HT-29 (cell line): ENCODE measurements around the gene SAMD7. TPM values are rescaled to one million over a fixed set of nuclear protein-coding genes. Genes with fewer than 3 reads are reported as not detected.

Experiments
- DNase-seq: peaks from one replicate; pipeline ENCODE4 v3.0.0-alpha.2; 2015; ENCODE audit warnings: low spot score
- total RNA-seq: library from RNA; depleted of rRNA; stranded (reverse); fragments of >200 nt; shearing (Covaris generic); gene quantifications from 2 replicates; pipeline ENCODE4 v1.2.3, GENCODE V29; 2014

Gene SAMD7
- total RNA-seq, 1 experiment from 2014 or later: not detected

DNA sequence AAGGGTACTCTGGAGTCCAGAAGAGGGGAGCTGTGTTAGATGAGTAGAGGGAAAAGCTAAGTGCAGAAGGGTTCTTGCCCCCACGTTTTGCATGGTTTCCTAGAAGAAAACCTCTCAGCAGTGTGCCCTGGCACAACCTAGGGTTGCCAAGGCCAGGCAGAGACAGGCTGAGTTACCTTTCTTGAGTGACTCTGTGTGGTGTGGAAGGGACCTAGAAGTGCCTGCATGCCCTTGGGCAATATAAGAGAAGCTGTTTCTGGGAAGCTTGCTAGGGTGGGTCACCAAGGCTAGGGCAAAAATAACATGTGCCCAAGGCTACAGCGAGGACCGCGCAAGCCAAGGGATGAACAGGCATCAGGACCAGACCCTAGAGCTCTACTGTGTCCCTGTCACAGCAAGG, 3.4 kb upstream of the SAMD7 start:
- no peak for DNase-seq

DNA sequence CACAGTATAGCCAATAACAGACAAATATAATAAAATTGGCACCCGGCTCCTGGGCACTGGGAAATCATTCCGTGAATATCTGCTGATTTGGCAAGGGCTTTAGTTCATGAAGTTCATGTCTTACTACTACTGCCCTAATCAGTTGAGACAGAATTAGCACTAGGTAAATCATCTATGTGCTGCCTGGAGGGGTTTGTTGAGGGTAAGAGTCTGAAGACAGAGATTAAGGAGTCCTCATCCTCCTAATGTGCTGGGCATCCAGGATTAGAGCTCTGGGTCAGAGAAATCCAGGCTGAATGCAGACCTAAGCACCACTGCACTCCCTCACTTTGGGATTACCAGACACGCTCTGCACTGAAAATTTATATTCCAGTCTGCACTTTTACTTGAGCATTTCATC, 2.0 kb downstream of the SAMD7 start:
- DNase-seq: no peak

DNA sequence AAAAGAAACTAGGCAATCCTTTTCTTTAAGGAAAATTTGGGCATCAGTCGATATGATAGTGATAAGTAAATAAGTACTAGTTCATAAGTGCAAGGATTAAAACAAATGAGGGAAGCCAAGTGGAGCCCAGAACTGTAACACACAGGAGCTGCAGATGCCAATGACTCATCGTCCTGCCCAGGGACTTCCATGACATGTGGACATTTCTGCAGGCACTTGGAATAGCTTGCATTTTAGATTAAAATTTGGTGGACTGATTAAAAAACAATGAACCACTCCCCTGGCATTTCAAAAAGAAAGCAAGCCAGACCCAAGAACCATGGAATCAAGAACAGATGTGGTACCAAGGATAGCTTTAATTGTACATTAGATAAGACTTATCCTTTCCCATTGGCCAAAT, 2.9 kb downstream of the SAMD7 start:
- no peak for DNase-seq

DNA sequence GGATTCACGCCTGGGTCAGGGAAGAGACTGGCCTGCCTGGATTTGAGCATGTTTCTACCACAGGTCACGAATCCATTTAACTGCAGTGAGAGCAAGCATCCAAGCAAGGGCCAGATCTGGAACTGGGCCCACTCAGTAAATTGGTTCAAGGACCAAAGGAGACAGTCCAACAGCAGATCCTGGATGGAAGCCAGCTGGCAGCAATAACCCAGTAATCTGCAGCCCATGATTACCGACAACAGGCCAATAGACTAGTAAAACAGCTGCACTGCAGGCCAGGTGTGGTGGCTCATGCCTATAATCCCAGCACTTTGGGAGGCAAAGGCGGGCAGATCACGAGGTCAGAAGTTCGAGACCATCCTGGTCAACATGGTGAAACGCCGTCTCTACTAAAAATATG, 11.8 kb downstream of the SAMD7 start:
- DNase-seq: no peak

DNA sequence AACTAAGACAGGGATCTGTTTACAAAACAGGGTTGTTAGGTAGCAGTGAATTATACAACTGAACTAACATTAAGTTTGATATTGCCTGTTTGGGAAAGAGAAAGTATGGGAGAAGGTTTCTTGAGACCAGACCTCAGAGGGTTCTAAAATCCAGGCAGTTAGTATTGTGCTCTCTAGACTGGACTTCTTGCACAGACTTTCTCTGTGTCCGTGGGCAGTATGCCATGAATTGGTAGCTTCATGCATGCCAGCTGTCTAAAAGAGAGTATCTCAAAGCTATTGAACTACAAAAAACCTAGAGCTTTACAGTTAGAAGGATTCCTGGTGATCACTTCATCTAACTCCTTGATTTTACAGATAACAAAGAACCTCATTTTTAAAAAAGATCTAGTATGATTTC, 12.5 kb downstream of the SAMD7 start:
- DNase-seq: no peak

DNA sequence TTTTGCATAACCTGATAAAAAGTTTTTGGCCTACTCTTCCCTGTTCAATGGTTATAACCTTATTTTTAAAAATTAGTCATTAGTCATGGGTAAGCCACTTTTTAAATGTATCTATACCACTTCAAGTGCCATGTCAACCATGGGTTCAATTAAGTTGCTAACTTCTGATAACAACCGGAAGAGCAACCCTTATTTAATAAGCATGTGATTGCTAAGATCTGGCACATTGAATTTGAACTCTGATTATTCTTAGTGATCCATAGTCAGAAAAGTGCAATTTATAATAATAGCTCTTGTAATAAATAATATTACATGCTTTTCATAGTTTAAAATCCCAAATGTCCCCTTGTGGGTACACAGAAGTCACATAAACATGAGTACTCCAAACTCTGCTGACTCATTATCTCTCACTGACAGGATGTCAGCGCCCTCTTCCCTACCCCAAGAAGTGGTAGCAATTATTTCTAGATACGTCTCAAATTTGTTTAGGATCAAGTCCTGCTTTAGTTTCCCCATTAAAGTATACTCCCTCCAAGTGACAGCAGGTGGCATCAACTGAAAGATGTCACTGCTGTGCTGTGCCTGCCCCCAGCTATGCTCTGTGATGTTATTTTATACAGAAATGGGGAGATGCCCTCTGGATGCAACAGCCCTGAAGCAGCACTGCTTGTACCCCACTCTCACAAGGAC, 18.6 kb downstream of the SAMD7 start:
- DNase-seq: no peak

DNA sequence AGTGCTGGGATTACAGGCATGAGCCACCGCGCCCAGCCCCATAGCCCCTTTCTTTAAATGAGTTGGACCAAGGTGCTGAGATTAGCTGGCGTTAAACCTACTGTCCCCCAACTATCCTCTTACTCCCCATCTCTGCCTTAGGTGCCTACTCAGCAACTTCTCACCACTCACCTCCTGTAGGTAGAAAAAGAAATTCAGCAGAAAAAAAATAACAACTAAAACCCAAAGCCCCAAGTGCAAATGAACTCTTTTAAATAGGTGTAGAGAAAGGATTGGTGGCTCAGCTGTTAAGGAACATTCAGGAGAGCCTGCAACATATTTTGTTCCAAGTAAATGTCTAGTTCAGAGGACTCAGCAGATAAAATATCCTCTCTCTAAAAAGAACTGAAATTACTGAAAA, 19.5 kb downstream of the SAMD7 start:
- DNase-seq: no peak

DNA sequence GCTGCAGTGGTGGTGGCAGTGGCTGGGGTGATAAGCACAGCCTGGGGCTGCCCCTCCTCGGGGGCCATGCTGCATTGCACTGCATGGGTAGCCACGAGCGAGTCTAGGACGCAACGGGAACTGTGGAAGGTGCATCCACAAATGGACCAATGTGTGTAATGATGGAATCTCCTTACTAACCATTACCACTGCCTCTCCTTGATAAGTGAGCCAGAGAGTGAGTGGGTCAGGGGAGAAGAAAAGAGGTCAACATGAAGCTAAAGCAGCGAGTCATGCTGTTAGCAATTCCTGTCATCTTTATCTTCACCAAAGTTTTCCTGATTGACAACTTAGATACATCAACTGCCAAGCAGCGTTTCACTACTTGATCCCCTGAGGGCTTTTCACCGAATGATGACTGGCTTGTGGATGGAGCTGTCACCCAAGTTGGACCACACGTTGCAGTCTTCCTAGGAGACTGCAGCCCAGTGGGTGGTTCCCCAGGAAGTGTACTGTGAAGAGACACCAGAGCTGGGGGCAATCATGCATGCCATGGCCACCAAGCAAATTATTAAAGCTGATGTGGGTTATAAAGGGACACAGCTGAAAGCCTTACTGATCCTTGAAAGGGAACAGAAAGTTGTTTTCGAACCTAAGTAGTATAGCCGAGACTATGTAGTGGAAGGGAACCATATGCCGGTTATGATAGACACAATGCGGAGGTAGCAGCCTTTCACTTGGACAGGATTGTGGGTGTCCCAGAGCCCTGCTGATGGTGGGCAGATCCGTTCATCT, 20.6 kb downstream of the SAMD7 start:
- no peak for DNase-seq

DNA sequence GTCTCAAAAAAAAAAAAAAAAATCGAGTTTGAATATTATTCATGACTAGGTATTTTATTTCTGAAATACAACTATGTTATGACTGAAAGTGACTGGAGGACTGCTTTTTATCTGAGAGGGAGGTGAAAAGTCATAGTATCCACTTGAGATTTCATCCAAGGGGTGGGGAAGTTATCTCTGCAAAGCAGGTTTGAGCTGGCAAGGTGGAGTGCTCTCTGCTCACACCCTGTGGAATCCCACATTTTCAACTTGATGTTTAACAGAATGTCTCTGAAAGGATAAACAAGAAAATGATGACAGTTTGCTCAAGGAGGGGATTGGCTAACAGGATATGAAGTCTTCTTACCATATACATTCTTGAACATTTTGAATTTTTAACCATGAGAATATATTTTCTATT, 27.9 kb downstream of the SAMD7 start:
- DNase-seq: no peak

DNA sequence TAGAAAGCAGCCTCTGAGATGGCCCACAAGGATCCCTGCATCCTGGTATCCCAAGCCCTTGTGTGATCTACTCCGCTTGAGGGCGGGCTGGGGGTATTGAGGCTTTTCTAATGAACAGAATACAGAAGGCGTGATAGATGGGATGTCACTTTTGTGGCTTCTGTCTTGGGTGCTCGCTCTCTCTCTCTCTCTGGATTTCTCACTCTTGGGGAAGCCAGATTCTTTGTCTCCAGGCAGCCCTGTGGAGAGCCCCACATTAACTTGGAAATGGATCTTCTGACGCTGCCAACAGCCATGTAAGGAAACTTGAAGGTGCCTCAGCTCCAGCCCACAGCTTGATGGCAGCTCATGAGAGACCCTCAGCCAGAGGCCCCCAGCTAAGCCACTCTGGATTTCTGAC, 28.4 kb downstream of the SAMD7 start:
- no peak for DNase-seq

DNA sequence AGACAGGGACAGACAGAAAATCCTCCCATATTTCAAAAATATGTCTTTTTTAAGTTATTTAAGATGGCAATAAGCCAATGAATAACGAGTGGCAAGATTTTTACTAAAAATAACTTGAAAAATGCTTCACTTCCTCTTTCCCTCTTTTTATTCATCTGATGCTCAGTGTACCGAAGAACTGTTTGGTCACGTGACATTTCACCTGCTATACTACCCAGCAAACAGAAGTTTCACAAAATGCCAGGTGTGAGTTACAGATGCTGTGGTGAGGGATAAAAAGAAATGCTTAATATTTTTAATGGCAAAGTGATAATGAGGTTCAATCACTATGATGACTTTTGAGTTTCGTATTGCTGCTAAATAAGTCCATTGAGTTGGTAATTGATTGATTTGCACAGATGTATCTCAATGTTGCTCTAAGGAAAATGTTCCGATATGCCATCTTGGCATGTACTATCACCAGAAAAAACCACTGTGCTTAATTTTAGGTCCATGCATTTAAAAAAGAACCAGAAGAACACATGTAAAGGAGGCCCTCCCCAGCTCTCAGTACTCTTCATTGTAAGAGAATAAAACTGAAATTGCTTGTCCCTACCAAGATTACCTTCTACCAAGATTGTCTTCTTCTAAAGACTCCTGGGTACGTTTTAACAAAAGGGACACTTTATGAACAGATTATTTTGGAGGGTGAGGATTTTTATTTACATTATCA, 29.3 kb downstream of the SAMD7 start:
- no peak for DNase-seq

DNA sequence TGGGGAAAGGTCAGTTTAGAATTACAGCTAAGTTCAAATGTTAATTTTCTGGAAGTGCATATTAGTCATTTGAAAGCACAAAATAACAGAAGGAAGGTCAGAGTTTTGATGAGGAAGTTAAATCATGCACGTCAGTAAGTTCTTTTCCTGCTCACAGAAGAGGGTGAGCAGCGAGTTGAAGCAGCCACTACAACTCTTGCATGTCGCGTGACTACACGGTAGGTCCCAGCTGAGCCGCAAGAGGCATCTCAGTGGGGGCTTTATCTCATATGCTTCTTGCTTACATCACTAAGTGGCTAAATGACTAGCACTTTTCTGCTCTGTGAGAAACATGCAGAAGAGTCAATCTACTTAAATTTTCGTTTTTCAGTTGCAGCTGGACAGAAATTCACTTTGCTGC, 33.9 kb downstream of the SAMD7 start:
- no peak for DNase-seq

DNA sequence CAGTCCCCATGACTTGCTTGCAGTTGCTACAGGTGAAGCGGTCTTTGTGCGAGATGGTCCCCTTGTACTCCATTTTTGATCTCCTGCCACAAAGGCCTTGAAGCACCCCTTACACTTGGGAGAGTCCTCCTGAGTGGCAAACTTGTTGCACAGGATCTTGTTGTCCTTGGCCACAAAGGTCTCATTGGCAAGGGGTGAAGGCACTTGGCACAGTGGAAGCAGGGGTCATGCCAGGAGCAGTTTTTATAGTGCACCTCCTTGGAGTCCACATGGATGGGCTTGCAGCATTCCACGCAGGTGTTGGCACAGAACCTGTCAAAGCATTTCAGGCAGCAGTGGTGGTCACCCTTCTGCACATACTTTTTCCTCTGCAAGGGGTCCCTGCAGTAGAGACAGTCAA, 35.0 kb downstream of the SAMD7 start:
- no peak for DNase-seq

DNA sequence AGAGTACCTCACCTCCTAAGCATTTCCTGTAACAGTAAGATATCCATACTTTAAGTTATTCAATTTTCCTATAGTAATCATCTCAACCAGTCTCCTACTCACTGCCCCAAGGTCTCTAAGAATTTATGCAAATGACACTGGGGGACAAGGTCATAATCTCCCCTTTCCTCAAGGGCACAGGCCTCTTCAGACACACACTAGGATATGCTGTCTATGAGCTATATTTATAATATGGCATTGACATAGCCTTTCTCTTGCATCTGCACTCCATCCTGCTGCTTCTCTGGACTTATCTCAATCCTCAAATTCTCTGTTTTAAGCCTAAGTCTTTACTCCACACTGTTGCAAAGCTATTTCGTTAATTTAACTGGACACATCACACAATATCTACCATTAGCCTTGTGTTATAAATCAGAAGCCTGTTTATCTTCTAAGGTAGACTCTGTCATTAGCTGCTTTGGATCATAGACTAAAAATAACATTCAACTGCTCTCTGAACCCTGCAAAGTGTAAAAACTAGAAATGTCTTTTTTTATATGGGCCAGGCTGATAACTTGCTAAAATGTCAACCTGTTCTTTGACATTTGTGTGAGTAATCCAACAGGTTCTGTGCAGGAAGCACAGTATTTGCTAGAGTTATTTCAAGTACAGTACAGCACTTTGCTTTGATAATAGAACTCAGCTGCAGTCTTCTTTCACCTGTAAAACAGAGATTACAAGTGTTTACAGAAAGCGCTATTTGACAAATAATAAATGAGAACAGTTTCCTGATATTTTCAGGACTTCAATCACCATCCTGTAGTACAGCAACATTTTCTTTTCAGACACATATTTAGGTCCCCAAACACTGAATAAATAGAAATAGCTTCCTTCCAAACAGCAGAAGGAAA, 37.4 kb downstream of the SAMD7 start:
- no peak for DNase-seq

DNA sequence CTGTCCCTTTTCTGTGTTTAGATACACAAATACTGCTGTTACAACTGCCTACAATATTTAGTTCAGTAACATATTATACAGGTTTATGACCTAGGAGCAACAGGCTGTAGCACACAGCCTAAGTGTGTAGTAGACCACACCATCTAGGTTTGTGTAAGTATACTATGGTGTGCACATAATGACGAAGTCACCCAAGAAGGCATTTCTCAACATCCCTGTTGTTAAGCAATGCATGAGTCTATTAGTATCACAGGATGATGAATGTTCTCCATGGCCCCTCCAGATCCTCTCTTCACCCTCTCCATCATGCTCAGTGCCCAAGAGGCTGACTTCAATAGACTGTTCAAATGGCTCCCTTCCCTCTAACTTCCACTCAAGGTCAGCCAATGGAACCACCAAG, 40.7 kb downstream of the SAMD7 start:
- no peak for DNase-seq

DNA sequence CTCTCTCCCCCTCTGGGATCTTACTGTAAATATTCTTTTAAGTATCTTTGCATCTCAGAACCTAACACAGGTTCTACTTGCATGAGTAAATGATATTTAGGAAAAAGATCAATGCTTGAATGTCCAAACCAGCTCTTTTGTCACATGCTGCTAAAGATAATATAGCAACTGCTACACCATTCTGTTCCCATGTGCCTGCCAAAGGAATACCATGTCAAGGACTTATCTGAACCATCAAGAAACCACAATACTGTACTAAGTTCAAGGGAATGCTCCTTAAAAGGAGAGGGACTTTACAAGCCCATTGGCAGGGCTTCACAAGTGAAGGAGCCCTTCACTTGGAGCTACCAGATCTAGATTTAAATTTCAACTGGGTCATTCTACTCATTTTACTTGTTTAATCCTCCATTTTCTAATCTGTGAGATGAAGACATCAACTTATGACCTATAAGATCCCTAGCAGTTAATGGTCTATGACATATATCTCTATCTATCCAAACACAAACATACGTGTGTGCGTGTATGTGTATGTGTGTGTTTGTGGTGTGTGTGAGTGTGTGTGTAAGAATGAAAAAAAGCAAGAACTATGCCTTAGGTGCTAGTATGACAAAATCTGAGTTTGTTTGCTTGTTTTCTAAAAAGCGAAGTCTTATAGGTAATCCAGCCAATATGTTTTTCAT, 42.2 kb downstream of the SAMD7 start:
- no peak for DNase-seq

DNA sequence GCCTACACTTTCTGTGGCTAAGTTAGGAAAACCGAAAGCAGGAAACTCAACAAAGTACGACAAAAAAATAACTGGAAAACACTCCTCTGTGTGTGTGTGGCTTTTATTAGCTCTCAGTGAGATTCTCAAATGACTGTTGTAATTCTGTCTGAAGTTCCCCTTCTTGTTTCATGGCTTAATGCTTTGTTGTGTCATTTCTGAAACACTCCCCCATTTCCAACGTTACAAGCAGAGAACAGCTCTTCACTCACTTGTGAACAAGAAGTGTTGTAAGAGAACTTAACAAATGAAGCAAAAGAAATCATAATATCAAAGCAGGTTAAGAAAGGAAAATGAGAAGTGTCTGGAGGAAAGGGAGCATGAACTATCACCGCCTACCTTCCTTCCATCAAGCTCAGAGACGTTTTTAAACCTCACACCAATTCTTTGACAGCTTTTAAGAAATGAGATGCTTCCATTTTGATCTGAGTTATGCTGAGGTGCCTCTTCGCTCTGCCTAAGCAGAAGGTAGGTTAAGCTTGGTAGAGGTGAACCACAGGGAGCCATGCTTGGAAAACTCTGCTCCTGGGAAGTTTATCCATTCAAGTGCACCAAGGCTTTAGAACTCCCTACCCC, 42.9 kb downstream of the SAMD7 start:
- DNase-seq: no peak

DNA sequence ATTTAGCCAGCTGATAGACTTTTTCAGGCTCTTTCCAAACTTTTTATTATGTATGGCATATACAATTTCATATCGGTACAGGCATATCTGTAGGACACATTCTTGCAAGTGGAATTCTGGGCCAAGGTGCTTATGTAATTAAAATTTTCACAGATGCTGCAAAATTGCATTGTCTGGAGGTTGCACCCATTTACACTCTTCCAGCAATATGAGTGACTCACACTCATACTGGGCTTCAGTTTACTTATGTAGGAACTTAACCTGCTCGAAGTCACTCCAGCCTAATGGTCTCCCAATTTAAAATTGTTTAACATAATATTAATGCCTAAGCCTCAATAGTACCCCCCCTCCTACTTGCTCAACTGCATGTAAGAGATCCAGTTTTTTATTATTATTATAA, 44.0 kb downstream of the SAMD7 start:
- no peak for DNase-seq

DNA sequence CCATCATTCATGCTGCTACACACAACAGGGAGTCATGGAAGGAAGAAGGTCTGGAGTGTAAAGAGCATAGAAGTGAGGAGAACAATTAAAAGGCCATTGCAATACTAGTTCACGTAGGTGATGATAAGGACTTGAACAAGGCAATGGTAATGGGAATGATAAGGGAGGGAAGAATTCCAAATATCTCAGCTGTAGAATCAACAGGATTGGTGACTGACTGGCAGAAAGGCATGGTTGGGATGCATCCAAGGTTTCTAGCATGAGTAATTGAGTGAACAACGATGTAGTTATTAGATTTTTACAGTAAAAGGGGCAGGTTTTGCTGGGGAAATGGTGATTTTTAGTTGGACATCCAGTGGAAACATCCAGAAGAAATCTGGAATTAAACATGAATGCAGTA, 52.8 kb downstream of the SAMD7 start:
- DNase-seq: no peak

DNA sequence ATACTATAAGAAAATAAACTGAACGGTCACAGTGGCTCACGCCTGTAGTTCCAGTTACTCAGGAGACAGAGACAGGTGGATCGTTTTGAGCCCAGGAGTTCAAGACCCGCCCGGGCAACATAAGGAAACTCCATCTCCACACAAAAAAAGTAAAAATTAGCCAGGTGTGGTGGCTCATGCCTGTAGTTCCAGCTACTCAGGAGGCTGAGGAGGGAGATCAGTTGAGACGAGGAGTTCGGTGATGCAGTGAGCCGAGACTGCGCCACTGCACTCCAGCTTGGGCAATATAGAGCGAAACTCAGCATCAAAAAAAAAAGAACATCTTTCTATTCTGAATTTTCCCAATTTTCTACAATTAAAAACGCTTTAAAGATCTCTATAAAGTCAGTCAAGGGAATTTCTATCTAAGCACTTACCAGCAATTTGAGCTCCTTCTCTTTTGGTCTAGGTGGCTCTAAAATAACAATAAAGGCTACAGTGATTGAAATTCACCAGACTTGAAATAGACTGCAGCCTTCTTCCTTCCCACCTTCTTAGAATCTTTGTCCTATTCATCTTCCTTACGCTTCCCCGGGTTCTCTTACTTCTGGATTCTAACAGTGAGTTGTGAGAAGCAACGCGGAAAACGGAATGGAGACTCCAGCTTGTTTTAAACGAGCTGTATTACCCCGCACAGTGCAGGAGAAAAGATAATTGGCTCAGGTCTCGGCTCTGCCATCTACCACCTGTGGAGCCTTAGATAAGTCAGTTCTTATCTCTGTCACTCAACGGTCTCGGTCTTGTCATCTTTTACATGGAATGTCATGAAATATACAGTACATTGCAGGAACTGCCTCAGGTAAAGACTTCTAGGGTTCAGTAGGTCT, 54.4 kb downstream of the SAMD7 start:
- DNase-seq: peak; percentile 55
